ENCODE measurements around the gene NOXA1. TPM values are rescaled to one million over a fixed set of nuclear protein-coding genes. Genes with fewer than 3 reads are reported as not detected.

The NOXA1 gene, protein sequence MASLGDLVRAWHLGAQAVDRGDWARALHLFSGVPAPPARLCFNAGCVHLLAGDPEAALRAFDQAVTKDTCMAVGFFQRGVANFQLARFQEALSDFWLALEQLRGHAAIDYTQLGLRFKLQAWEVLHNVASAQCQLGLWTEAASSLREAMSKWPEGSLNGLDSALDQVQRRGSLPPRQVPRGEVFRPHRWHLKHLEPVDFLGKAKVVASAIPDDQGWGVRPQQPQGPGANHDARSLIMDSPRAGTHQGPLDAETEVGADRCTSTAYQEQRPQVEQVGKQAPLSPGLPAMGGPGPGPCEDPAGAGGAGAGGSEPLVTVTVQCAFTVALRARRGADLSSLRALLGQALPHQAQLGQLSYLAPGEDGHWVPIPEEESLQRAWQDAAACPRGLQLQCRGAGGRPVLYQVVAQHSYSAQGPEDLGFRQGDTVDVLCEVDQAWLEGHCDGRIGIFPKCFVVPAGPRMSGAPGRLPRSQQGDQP
- polyA plus RNA-seq: 0.07 to 0.33 TPM (median 0.09 TPM) in 3 replicates
- polyA plus RNA-seq (2011; ENCODE audit: low read depth): 0.50 TPM
- 0.14 TPM in 1 of 2 replicates, not detected in the other for polyA plus RNA-seq (2011; cell fraction: cytosol; rRNA removed)
- polyA plus RNA-seq (2011; cell fraction: nucleus; rRNA removed): 0.74 and 1.4 TPM in 2 replicates
- polyA plus RNA-seq (2012; ENCODE audit: low replicate concordance): 0.13 and 0.86 TPM in 2 replicates
- polyA minus RNA-seq: not detected in 3 replicates
- 1.2 TPM for polyA minus RNA-seq (2011; cell fraction: cytosol; rRNA and poly(A)+ RNA removed)
- polyA minus RNA-seq (2011; cell fraction: nucleus; rRNA and poly(A)+ RNA removed): 0.63 and 0.93 TPM in 2 replicates

DNA sequence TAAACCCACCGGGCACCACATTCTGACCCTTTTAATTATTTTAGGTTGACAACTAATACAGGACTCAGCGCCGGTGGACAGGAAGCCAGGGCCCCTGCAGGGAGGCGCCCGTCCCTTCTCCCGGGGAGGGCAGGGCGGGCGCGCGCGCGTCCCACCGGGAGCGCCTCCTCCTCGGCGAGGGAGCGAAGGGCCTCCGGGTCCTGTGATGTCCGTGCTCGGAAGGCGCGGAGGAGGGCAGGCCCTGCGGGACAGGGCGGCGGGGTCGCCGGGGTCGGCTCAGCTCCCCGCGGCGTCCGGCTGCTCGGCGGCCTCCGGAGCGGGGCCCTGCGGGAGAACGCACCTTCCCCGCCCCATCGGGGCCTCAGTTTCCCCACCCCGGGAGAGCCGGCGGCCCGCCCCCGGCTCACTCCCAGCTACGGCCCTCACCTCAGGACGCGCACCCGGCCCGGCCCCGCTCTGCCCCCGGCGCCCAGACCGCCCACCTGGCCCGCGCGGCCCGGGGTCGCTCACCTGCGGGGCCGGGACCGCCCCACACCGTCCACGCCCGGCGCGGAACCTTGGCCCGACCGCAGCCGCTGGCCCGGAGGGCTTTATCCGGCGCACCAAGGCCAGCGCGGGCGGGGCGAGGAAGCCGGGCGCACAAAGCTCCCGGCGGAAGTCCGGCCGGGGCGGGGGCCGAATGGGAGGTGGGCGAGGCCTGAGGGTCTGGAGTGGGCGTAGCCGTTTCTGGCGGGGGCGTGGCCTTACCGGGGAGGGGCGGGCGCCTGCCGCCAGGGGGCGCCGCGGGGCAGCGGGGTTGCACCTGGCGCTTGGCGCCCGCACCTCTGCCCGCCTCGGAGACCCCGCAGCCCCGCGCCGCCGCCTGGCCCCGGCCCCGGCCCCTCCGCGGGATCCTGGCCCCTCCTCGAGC is at the start of gene NOXA1, which contains the start of gene EXD3:
Gene NOXA1 (plus strand): TSS at position 790 of the 910 bp plus-strand sequence. CDS start 137 bp downstream, outside the sequence.
Gene EXD3 (minus strand): TSS at position 559 of the 910 bp plus-strand sequence. CDS start 27,805 bp downstream, outside the sequence.
- no peaks in the 10 kb centered on the region for H3K9me3 ChIP-seq (ENCODE audit: control insufficient read depth, low read depth, low read length)
- H3K4me1 ChIP-seq (ENCODE audit: control insufficient read depth, extremely low read depth, insufficient read depth, low read length): peaks cover 25% of the 10 kb centered on the region
- no peaks in the 10 kb centered on the region for H3K36me3 ChIP-seq (ENCODE audit: control insufficient read depth in 2 of 2, extremely low read depth in 1 of 2, insufficient read depth in 2 of 2, low read length in 2 of 2)
- no peaks in the 10 kb centered on the region for H3K27me3 ChIP-seq (ENCODE audit: control insufficient read depth, extremely low read depth, insufficient read depth, low read length)
- TF ChIP-seq, protein P1, sequence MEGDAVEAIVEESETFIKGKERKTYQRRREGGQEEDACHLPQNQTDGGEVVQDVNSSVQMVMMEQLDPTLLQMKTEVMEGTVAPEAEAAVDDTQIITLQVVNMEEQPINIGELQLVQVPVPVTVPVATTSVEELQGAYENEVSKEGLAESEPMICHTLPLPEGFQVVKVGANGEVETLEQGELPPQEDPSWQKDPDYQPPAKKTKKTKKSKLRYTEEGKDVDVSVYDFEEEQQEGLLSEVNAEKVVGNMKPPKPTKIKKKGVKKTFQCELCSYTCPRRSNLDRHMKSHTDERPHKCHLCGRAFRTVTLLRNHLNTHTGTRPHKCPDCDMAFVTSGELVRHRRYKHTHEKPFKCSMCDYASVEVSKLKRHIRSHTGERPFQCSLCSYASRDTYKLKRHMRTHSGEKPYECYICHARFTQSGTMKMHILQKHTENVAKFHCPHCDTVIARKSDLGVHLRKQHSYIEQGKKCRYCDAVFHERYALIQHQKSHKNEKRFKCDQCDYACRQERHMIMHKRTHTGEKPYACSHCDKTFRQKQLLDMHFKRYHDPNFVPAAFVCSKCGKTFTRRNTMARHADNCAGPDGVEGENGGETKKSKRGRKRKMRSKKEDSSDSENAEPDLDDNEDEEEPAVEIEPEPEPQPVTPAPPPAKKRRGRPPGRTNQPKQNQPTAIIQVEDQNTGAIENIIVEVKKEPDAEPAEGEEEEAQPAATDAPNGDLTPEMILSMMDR (optimal IDR thresholded peaks at IDR 0.05 in 1 of 3, IDR thresholded peaks at IDR 0.05 in 1 of 3, conservative IDR thresholded peaks at IDR 0.05 in 1 of 3; ENCODE audit: extremely low read depth in 1 of 3, insufficient read depth in 2 of 3, low read length in 3 of 3): peak in 2 of 3 experiments; percentile 72 to 74
- TF ChIP-seq EZH2 (IDR thresholded peaks at IDR 0.05; ENCODE audit: low read length): no peak
- peaks cover 15% of the 10 kb centered on the region for H3K79me2 ChIP-seq (ENCODE audit: control insufficient read depth, insufficient read depth, low read length)
- H3K4me2 ChIP-seq (ENCODE audit: control insufficient read depth, extremely low read depth, insufficient read depth, low read depth, low read length): peak within 1 kb of the TSS; percentile 99
- peak within 1 kb of the TSS; percentile 58 to 97 (median 94) for H3K4me3 ChIP-seq (ENCODE audit: control insufficient read depth in 2 of 3, extremely low read depth in 1 of 3, insufficient read depth in 2 of 3, low read depth in 1 of 3, low read length in 3 of 3)
- peak within 1 kb of the TSS; percentile 85 for H2AFZ ChIP-seq (ENCODE audit: control insufficient read depth, low read length)
- H3K27ac ChIP-seq (ENCODE audit: control insufficient read depth, insufficient read depth, low read length): peak within 1 kb of the TSS; percentile 66
- dilution Hi-C loops (cut with MboI; ENCODE audit: extremely low pct_ligation_motif_present, low sequenced_read_pairs): no loop called here
- DNase-seq (ENCODE audit: low read depth, low spot score) (no peak), FAIRE-seq (no peak)
- H3K9me1 ChIP-seq (ENCODE audit: control insufficient read depth, extremely low read depth, insufficient read depth, low read length): no peaks in the 10 kb centered on the region
- H3K9ac ChIP-seq (ENCODE audit: control insufficient read depth, extremely low read depth, insufficient read depth, low read length): peak within 1 kb of the TSS; percentile 80
- no peaks in the 10 kb centered on the region for H4K20me1 ChIP-seq (ENCODE audit: control insufficient read depth, extremely low read depth, insufficient read depth, low read length)

DNA sequence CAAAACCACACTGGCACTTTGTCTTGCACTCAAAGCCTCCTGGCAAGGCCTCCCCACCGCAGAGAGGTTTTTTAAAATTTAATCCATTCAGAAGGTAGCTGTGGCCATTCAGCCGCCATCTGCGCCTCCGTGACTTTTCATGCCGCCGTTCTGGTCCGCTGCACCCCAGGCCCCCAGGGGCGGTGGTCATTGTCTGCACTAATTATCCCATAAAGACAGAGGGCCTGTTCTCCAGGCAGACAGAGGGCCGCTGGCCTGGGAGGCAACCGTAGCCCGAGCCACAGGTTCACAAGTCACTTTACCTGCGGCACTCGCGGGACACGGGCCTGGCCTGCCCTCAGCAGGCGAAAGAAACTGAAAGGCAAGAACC is 49.6 kb upstream of the NOXA1 start:
- FAIRE-seq: no peak
- H3K27ac ChIP-seq (ENCODE audit: control insufficient read depth, insufficient read depth, low read length): no peak overlapping the region
- dilution Hi-C loops (cut with MboI; ENCODE audit: extremely low pct_ligation_motif_present, low sequenced_read_pairs): no loop called here

More for the DNA sequence above, 49.6 kb upstream of the NOXA1 start:
- H2AFZ ChIP-seq (ENCODE audit: control insufficient read depth, low read length): no peak overlapping the region
- no peaks in the 10 kb centered on the region for H3K27me3 ChIP-seq (ENCODE audit: control insufficient read depth, extremely low read depth, insufficient read depth, low read length)
- H3K4me3 ChIP-seq (ENCODE audit: control insufficient read depth in 2 of 3, extremely low read depth in 1 of 3, insufficient read depth in 2 of 3, low read depth in 1 of 3, low read length in 3 of 3): no peak overlapping the region
- no peak for DNase-seq (ENCODE audit: low read depth, low spot score)
- H3K4me2 ChIP-seq (ENCODE audit: control insufficient read depth, extremely low read depth, insufficient read depth, low read depth, low read length): no peak overlapping the region
- H4K20me1 ChIP-seq (ENCODE audit: control insufficient read depth, extremely low read depth, insufficient read depth, low read length): no peaks in the 10 kb centered on the region
- no peaks in the 10 kb centered on the region for H3K9me1 ChIP-seq (ENCODE audit: control insufficient read depth, extremely low read depth, insufficient read depth, low read length)
- no peak overlapping the region for H3K9ac ChIP-seq (ENCODE audit: control insufficient read depth, extremely low read depth, insufficient read depth, low read length)
- H3K9me3 ChIP-seq (ENCODE audit: control insufficient read depth, low read depth, low read length): no peaks in the 10 kb centered on the region
- H3K36me3 ChIP-seq (ENCODE audit: control insufficient read depth in 2 of 2, extremely low read depth in 1 of 2, insufficient read depth in 2 of 2, low read length in 2 of 2): no peaks in the 10 kb centered on the region
- no peaks in the 10 kb centered on the region for H3K79me2 ChIP-seq (ENCODE audit: control insufficient read depth, insufficient read depth, low read length)
- H3K4me1 ChIP-seq (ENCODE audit: control insufficient read depth, extremely low read depth, insufficient read depth, low read length): no peaks in the 10 kb centered on the region
- TF ChIP-seq EZH2 (IDR thresholded peaks at IDR 0.05; ENCODE audit: low read length): no peak
- TF ChIP-seq, protein P1 (optimal IDR thresholded peaks at IDR 0.05 in 1 of 3, IDR thresholded peaks at IDR 0.05 in 1 of 3, conservative IDR thresholded peaks at IDR 0.05 in 1 of 3; ENCODE audit: extremely low read depth in 1 of 3, insufficient read depth in 2 of 3, low read length in 3 of 3): no peak

Measured in keratinocyte (primary cell).